Transverse colon (tissue), 4 donors: ENCODE data around the gene SRSF7. TPM values are rescaled to one million over a fixed set of nuclear protein-coding genes. Genes with fewer than 3 reads are reported as not detected.
"Not testable (repeated sequence)": the region's sequence is repeated elsewhere in the genome, so short reads cannot be mapped to it uniquely, and the experiment has no call there.

ENCODE experiments used
- DNase-seq: peaks from one replicate; pipeline ENCODE4 v3.0.0-alpha.2; 2019
- H3K27ac ChIP-seq, 4 donors: fragments of 200-600 bp; sonication (generic); 2 replicates each; pipeline ENCODE4 v1.5.1; 2016 to 2018; ENCODE audit warnings: inconsistent platforms in 4 of 4
- H3K27me3 ChIP-seq: fragments of 200-600 bp; sonication (generic); 2 replicates; pipeline ENCODE4 v1.5.1; 2017; ENCODE audit warnings: inconsistent platforms
- H3K36me3 ChIP-seq, 4 donors: fragments of 200-600 bp; sonication (generic); 2 replicates each; pipeline ENCODE4 v1.5.1; 2017 to 2019; ENCODE audit warnings: inconsistent platforms in 4 of 4
- H3K4me1 ChIP-seq, 4 donors: fragments of 200-600 bp; sonication (generic); 2 replicates each; pipeline ENCODE4 v1.5.1; 2017 to 2020; ENCODE audit warnings: inconsistent platforms in 4 of 4
- H3K4me3 ChIP-seq, 4 donors: fragments of 200-600 bp; sonication (generic); 1 replicate in 1 of 4; 2 replicates in 3 of 4; pipeline versions ENCODE4 v1.5.1 to v1.6.1; 2017 to 2019; ENCODE audit warnings: inconsistent platforms in 4 of 4
- H3K9me3 ChIP-seq, 2 donors: fragments of 200-600 bp; sonication (generic); 2 replicates each; pipeline ENCODE4 v1.5.1; 2017 to 2019; ENCODE audit warnings: inconsistent platforms in 2 of 2
- EP300 ChIP-seq: sonication (generic); formaldehyde crosslinking; IDR thresholded peaks from one replicate; pipeline ENCODE4 v1.6.1; 2017; ENCODE audit warnings: antibody characterized with exemption, low read depth
- POLR2A ChIP-seq: fragments of 450-650 bp; IDR thresholded peaks from one replicate; pipeline ENCODE4 v1.6.1; 2016; ENCODE audit warnings: antibody characterized with exemption, mild to moderate bottlenecking, moderate library complexity
- POLR2AphosphoS5 ChIP-seq, 3 donors: sonication (generic); formaldehyde crosslinking; IDR thresholded peaks; one replicate each; pipeline ENCODE4 v1.6.1; 2016; ENCODE audit warnings: antibody characterized with exemption in 3 of 3
- WGBS, 2 donors: methylation state at CpG; one replicate each; pipeline ENCODE4 v1.1.5; 2018; ENCODE audit warnings: low coverage in 1 of 2; 5-methylcytosine and 5-hydroxymethylcytosine counted together
- in situ Hi-C, 4 donors: fragments of 200-750 bp; cut with MboI; loops; one replicate each; pipeline versions ENCODE4 v1.15.0 to v1.15.1; 2017; ENCODE audit warnings: low sequenced_read_pairs in 3 of 4, low pct_ligation_motif_present in 1 of 4, low pct_unique_long_range_greater_than_20kb in 1 of 4
- intact Hi-C: fragments of 100-400 bp; cut with DNase I; formaldehyde crosslinking; loops from one replicate; pipeline ENCODE4 v1.15.1; 2023; ENCODE audit warnings: low total_unique reads
- total RNA-seq, 4 donors: library from RNA; depleted of rRNA; stranded (reverse); fragments of >200 nt; gene quantifications; one replicate each; pipeline ENCODE4 v1.1.0, GENCODE V29; 2016
- TF ChIP-seq, protein P1 (sequence below), 5 experiments: fragments of 200-600 bp in 3 of 5; fragments of 450-650 bp in 2 of 5; sonication (generic) in 3 of 5; IDR thresholded peaks; 1 replicate in 2 of 5; 2 replicates in 3 of 5; pipeline ENCODE4 v1.5.1; 2016 to 2017; ENCODE audit warnings: antibody characterized with exemption in 5 of 5, inconsistent platforms in 3 of 5, mild to moderate bottlenecking in 2 of 5, moderate library complexity in 1 of 5

The SRSF7 gene
- total RNA-seq, 4 donors from 2014 or later, result 75.6 to 153 (median 95.0) TPM

DNA sequence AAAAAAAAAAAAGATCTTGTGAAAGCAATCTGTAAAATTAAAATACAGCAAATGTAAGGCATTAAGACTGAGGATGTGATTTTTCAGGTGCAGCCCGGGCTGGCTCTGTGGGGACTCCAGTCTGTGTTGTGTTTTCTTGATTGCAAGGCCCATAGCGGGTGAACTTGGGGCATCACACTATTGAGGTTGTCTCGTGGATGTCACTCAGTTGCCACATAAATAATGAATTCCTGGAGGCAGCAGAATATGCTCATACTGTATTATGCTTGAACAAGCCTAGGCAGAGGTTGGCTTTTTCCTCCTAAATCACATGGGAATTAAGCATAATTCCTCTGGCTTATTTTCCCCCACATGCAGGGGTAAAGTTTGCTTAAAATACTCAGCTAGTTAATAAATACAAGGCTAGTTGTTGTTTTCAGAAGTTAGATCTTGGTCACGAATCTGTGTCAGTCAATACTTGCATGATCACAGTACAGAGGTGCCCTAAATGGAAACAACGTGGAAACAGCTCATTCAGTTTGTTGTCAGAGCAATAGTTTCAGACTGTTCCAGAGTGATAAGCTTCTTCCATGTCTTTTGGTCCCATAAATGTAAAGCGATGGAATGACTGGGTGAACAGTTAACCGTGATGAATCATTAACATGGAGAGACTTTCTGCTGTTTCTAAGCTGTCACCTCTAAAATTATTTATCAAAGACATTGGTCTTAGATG is 43.2 kb upstream of the SRSF7 start:
- 59 to 91% methylated on average over 4 to 7 of the region's 7 CpGs for WGBS, 2 donors
- Histone ChIP-seq H3K27ac (peak overlapping the region; percentile 26 to 62 (median 40)), H3K36me3 (no peaks in the 10 kb centered on the region), H3K9me3 (no peaks in the 10 kb centered on the region), H3K27me3 (no peaks in the 10 kb centered on the region), H3K4me1 (peaks cover 0 to 24% (median 10%) of the 10 kb centered on the region in 4 donors), H3K4me3 (no peak overlapping the region)
- intact Hi-C loops, result no loop called here
- in situ Hi-C loops, result no loop called here
- TF ChIP-seq, protein P1, sequence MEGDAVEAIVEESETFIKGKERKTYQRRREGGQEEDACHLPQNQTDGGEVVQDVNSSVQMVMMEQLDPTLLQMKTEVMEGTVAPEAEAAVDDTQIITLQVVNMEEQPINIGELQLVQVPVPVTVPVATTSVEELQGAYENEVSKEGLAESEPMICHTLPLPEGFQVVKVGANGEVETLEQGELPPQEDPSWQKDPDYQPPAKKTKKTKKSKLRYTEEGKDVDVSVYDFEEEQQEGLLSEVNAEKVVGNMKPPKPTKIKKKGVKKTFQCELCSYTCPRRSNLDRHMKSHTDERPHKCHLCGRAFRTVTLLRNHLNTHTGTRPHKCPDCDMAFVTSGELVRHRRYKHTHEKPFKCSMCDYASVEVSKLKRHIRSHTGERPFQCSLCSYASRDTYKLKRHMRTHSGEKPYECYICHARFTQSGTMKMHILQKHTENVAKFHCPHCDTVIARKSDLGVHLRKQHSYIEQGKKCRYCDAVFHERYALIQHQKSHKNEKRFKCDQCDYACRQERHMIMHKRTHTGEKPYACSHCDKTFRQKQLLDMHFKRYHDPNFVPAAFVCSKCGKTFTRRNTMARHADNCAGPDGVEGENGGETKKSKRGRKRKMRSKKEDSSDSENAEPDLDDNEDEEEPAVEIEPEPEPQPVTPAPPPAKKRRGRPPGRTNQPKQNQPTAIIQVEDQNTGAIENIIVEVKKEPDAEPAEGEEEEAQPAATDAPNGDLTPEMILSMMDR (IDR thresholded peaks at IDR 0.05), result no peak
- TF ChIP-seq POLR2AphosphoS5 (IDR thresholded peaks at IDR 0.05), result peak in 1 of 3 donors; percentile 15
- DNase-seq, result no peak

DNA sequence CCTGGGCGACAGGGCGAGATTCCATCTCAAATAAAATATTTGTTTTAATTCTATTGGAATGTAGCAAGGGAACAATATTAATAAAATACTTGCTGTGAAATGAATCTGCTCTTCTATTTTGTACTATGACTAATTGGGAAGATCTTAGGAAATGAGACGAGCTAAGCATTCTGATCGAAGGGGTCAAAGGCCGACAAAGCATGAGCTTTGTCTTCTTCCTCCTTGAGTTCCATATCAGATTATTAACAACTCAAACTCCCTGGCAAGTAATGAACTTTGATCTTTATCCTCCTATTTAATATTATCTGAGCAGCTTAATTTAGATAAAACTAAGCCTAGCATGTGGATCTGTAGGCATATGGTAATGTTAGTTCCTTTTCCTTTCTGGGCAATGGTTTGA is 42.4 kb upstream of the SRSF7 start:
- intact Hi-C loops, result no loop called here
- Histone ChIP-seq H3K4me1 (peaks cover 0 to 24% (median 10%) of the 10 kb centered on the region in 4 donors), H3K36me3 (no peaks in the 10 kb centered on the region), H3K27ac (peak overlapping the region in 3 of 4 donors; percentile 26 to 62 (median 42)), H3K27me3 (no peaks in the 10 kb centered on the region), H3K9me3 (no peaks in the 10 kb centered on the region), H3K4me3 (no peak overlapping the region)
- in situ Hi-C loops, result no loop called here
- WGBS, 2 donors, result 72 to 86% methylated on average over 5 of the region's 5 CpGs
- no peak for DNase-seq
- TF ChIP-seq EP300 (no peak), POLR2A (no peak), POLR2AphosphoS5 (IDR thresholded peaks at IDR 0.05) (no peak)
- TF ChIP-seq, protein P1 (IDR thresholded peaks at IDR 0.05), result no peak

DNA sequence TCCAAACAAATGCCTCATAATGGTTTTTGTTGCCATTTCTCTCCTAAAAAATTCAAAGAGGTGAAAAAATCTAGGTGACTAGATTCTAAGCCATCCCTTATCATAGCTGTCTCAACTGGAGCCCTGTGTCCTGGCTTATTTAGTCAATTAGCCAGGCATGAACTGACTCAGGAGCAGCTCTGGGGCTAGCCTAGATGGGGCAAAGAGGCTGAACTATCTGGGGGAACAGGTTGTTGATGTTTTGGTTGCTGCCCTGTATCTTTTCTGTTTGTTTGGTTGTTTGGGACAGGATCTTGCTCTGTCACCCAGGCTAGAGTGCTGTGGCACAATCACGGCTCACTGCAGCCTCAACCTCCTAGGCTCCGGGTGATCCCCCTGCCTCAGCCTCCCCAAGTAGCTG is 41.6 kb upstream of the SRSF7 start:
- H3K4me1 ChIP-seq, result peaks cover 0 to 24% (median 10%) of the 10 kb centered on the region in 4 donors
- H3K4me3 ChIP-seq, result no peak overlapping the region
- H3K36me3 ChIP-seq, result no peaks in the 10 kb centered on the region
- no peaks in the 10 kb centered on the region for H3K27me3 ChIP-seq
- DNase-seq, result no peak
- no peak for TF ChIP-seq POLR2A
- TF ChIP-seq, protein P1 (IDR thresholded peaks at IDR 0.05), result no peak
- no peak for TF ChIP-seq EP300
- no peak for TF ChIP-seq POLR2AphosphoS5 (IDR thresholded peaks at IDR 0.05)
- H3K27ac ChIP-seq, result no peak overlapping the region
- H3K9me3 ChIP-seq, result no peaks in the 10 kb centered on the region
- in situ Hi-C loops (no loop called here), intact Hi-C loops (no loop called here)
- 44 to 50% methylated on average over 2 of the region's 2 CpGs for WGBS, 2 donors

DNA sequence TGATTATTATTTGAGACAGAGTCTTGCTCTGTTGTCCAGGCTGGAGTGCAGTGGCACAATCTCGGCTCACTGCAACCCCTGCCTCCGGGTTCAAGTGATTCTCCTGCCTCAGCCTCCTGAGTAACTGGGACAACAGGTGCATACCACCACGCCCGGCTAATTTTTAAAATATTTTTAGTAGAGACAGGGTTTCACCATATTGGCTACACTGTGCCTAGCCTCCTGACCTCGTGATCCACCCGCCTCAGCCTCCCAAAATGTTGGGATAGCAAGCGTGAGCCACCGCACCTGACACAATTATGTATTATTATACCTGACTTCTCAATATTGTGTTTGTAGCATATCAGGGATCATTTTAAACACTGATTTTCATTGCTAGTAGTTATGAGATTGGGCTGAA is 41.2 kb upstream of the SRSF7 start:
- H3K36me3 ChIP-seq, H3K27me3 ChIP-seq, in situ Hi-C loops, intact Hi-C loops, H3K27ac ChIP-seq, DNase-seq, H3K4me3 ChIP-seq, H3K9me3 ChIP-seq: not testable (repeated sequence)
- peaks cover 0 to 24% (median 10%) of the 10 kb centered on the region in 4 donors for H3K4me1 ChIP-seq
- WGBS, 2 donors, result 95 to 100% methylated on average over 2 to 8 of the region's 8 CpGs

DNA sequence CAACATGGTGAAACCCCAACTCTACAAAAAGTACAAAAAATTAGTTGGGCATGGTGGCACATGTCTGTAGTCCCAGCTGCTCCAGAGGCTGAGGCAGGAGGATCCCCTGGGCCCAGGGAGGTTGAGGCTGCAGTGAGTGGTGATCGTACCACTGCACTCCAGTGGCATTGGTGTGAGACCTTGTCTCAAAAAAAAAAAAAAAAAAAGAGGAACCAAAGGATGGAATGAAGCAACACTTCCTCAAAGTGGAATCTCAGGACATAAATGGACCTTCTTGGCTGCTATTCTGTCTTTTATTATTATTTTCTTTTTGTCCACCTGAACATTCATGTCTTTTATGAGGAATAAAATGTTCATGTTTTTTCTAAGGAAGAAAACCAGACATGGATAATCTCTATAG is 40.6 kb upstream of the SRSF7 start:
- H3K4me1 ChIP-seq, result peaks cover 0 to 24% (median 10%) of the 10 kb centered on the region in 4 donors
- no peaks in the 10 kb centered on the region for H3K36me3 ChIP-seq
- TF ChIP-seq POLR2A (no peak), POLR2AphosphoS5 (IDR thresholded peaks at IDR 0.05) (no peak), EP300 (no peak)
- TF ChIP-seq, protein P1 (IDR thresholded peaks at IDR 0.05), result no peak
- no peak overlapping the region for H3K4me3 ChIP-seq
- in situ Hi-C loops (no loop called here), intact Hi-C loops (no loop called here)
- no peaks in the 10 kb centered on the region for H3K9me3 ChIP-seq
- no peak overlapping the region for H3K27ac ChIP-seq
- DNase-seq, result no peak
- WGBS, 2 donors, result 60 to 71% methylated on average over 1 of the region's 1 CpG
- no peaks in the 10 kb centered on the region for H3K27me3 ChIP-seq
